Neural cell (in vitro differentiated cells): ENCODE results near the gene FN3KRP.

Experiments used
- CTCF ChIP-seq: fragments of 450-650 bp; IDR thresholded peaks from 2 replicates; pipeline ENCODE4 v1.5.1; 2014; ENCODE audit warnings: antibody characterized with exemption, mild to moderate bottlenecking, moderate library complexity; ENCODE audit not compliant: poor library complexity, severe bottlenecking
- MXI1 ChIP-seq: fragments of 450-650 bp; conservative IDR thresholded peaks from 2 replicates; pipeline ENCODE4 v1.6.1; 2014; ENCODE audit warnings: antibody characterized with exemption, mild to moderate bottlenecking; ENCODE audit not compliant: poor library complexity, severe bottlenecking
- REST ChIP-seq: IDR thresholded peaks from 2 replicates; pipeline ENCODE4 v1.6.1; 2012; ENCODE audit warnings: borderline replicate concordance

- TF ChIP-seq CTCF (no peak), REST (no peak), MXI1 (no peak)
Measured at GRCh38 chr17:82722341-82723013, 6.0 kb downstream of the FN3KRP start.
